Omental fat pad (tissue), 4 donors: ENCODE results near the gene HNF4A. TPM values are rescaled to one million over a fixed set of nuclear protein-coding genes. Genes with fewer than 3 reads are reported as not detected.

Experiments used
- ATAC-seq: fragments of 150-250 bp; one replicate; pipeline ENCODE4 v1.9.1; 2016; ENCODE audit warnings: mild to moderate bottlenecking, moderate library complexity; ENCODE audit not compliant: low FRiP score
- DNase-seq: peaks from one replicate; pipeline ENCODE4 v3.0.0-alpha.2; 2019; ENCODE audit warnings: low spot score
- CTCF ChIP-seq, 3 donors: fragments of 450-650 bp; IDR thresholded peaks; one replicate each; pipeline ENCODE4 v1.5.1; 2016 to 2017; ENCODE audit warnings: antibody characterized with exemption in 3 of 3, mild to moderate bottlenecking in 3 of 3, moderate library complexity in 2 of 3
- total RNA-seq, 4 donors: library from RNA; depleted of rRNA; stranded (reverse); fragments of >200 nt; gene quantifications; one replicate each; pipeline ENCODE4 v1.1.0, GENCODE V29; 2016

The HNF4A gene
- total RNA-seq, 4 donors from 2014 or later, result not detected

DNA sequence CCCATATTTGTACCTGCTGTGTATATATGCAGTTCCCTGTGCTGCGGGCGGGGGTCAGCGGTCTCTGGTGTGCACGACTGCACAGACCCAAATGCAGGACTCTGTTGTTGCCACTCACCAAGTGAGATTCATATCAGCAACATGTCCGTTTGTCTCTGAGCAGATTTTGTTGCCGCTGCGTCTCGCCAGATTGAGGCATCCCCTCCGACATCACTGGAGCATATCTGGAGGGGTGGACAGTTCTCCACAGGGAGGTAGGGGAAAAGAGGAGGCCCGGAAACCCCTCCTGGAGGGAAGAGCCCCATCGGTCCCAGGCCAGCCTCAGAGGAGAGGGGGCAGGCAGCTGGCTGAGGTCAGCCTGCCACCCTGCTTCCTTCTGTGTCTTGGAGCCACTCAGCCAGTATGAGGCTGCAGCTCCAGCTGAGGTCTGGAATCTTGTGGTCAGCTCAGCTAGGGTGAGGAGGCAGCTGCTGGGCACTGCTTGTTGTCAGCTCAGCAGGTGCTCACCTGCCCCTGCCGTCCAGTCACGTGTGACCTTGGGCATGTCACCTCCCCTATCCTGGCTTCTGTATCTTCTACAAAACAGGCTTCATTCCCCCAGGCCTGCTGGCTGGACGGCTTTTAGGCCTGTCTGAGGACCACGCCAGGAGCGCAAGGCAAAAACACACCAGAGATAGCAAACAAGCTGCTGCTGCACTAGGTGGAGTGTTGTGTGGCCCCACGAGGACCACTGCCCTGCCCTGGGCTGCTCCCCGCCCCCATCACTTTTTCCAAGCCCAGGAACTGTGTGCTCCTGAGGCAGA is 47.1 kb downstream of the HNF4A start:
- no peak for TF ChIP-seq CTCF (IDR thresholded peaks at IDR 0.05)
- DNase-seq (no peak), ATAC-seq (no peak)

GRCh38 chr20:44403194-44404112 is 48.0 kb downstream of the HNF4A start:
- no peak for TF ChIP-seq CTCF (IDR thresholded peaks at IDR 0.05)
- no peak for DNase-seq
- no peak for ATAC-seq

DNA sequence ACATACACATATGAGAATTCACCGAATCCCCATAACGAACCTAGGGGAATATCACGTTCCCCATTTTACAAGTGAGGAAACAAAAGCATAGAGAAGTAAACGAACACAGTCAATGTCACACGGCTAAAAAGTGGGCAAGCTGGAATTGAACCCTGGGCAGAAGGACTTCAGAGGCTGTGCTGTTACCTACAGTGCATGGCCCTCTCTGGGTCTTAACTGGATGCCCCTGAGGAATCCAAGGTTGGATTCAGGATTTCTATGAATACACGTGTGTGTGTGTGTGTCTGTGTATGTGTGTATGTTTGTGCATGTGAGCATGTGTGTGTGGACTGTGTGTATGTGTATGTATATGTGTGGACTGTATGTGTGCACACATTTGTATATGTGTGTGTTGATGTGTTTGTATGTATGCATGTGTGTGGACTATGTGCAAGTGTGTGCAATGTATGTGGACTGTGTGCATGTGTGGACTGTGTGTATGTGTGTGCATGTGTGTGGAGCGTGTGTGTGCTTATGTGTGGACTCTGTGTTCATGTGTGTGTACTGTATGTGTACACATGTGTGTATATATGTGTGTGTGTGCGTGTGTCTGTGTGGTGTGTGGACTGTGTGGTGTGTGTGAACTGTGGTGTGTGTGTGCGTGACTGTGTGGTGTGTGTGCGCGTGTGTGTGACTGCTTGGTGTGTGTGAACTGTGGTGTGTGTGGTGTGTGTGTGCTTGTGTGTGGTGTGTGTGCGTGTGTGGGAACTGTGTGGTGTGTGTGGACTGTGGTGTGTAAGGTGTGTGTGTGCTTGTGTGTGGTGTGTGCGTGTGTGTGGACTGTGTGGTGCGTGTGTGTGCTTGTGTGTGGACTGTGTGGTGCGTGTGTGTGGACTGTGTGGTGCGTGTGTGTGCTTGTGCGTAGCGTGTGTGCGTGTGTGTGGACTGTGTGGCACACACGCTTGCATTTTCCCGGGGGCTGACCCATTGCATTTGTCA is 49.0 kb downstream of the HNF4A start:
- TF ChIP-seq CTCF (IDR thresholded peaks at IDR 0.05), result no peak
- ATAC-seq, result no peak
- no peak for DNase-seq

DNA sequence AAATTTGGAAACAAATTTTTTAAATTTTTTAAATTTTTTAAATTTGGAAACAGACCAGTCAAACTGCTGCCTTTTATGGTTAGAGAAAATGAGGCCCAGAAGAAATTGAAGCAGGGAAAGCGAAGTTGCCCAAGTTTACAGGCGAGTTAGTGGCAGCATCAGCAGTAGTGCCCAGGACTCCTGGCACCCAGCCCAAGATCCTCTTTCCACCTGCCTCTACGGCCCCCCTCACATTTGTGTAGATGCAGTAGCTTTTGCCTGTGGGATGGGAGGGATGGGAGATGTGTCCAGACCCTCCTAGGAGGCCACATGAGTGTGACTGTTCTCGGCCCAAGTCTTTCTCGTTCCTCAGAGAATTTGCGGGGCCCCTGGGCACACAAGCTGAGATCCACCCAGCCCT is 49.8 kb downstream of the HNF4A start:
- TF ChIP-seq CTCF (IDR thresholded peaks at IDR 0.05), result no peak

DNA sequence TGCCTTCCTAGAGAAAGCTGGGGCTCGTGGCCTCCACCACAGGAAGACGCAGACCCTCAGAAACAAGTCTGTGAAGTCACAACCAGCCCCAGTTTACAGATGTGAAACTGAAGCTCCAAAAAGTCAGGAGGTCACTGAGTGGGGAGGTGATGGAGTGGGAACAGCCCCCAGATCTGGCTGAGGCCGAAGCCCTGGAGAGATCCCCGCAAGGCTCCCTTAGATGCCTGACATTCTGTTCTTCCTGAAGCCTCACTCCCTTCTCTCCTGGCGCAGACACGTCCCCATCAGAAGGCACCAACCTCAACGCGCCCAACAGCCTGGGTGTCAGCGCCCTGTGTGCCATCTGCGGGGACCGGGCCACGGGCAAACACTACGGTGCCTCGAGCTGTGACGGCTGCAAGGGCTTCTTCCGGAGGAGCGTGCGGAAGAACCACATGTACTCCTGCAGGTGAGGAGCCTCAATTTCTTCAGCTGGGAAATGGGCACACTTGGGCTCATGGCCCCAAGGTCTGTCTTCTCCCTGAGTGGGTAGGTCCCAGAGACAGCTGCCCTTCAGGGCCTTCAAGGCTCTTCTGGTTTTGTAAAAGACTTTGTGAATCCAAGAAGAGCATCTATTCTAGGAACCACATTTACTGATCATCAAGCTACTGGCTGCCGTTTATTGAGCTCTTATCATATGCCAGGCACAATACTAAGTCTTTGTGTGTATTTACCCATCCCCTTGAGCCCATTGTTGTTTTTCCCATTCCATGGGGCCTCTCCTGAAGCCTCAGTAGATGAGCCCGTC is 50.5 kb downstream of the HNF4A start:
- no peak for DNase-seq
- no peak for ATAC-seq
- no peak for TF ChIP-seq CTCF (IDR thresholded peaks at IDR 0.05)

More for the DNA sequence above, 49.8 kb downstream of the HNF4A start:
- ATAC-seq, result no peak
- DNase-seq, result no peak
